PC-9 (cell line): Measurements from ENCODE around the gene TSC22D3. TPM values are rescaled to one million over a fixed set of nuclear protein-coding genes. Genes with fewer than 3 reads are reported as not detected.
"Not testable (repeated sequence)": the region's sequence is repeated elsewhere in the genome, so short reads cannot be mapped to it uniquely, and the experiment has no call there.

Source experiments
- BruUV-seq: library from RNA; stranded (reverse); fragments of 400-500 nt; replicated peaks from 2 replicates; lab custom pipeline; 2021; lab: Mats Ljungman, UMichigan
- CTCF ChIA-PET: fragments of 300-600 bp; sonication (Branson Sonifier 250); formaldehyde crosslinking; loops from one replicate; lab custom pipeline; 2022; ENCODE audit warnings: antibody characterized with exemption; lab: Charles Lee
- POLR2A ChIA-PET: fragments of 300-600 bp; sonication (Branson Sonifier 250); formaldehyde crosslinking; loops from one replicate; lab custom pipeline; 2022; ENCODE audit warnings: antibody characterized with exemption; ENCODE audit not compliant: unreplicated experiment; lab: Charles Lee
- DNase-seq, 2 experiments: peaks; one replicate each; pipeline versions ENCODE4 v3.0.0 to v3.0.0-alpha.2; 2015 to 2022; ENCODE audit warnings: mixed read lengths in 1 of 2
- H2AFZ ChIP-seq: fragments of 200-600 bp; sonication (generic); 2 replicates; pipeline ENCODE4 v1.8.1; 2017; ENCODE audit warnings: antibody characterized with exemption
- H3F3A ChIP-seq: fragments of 200-600 bp; sonication (generic); 2 replicates; pipeline ENCODE4 v1.8.1; 2017; ENCODE audit warnings: antibody characterized with exemption, mild to moderate bottlenecking, low read depth; ENCODE audit not compliant: insufficient read depth
- H3K27ac ChIP-seq: fragments of 200-600 bp; sonication (generic); 2 replicates; pipeline ENCODE4 v1.6.1; 2016; ENCODE audit warnings: mixed run types
- H3K27me3 ChIP-seq: fragments of 200-600 bp; sonication (generic); 2 replicates; pipeline ENCODE4 v1.6.1; 2016; ENCODE audit warnings: low read depth, mixed run types; ENCODE audit not compliant: insufficient read depth
- H3K36me3 ChIP-seq: fragments of 200-600 bp; sonication (generic); 2 replicates; pipeline ENCODE4 v1.6.1; 2016; ENCODE audit warnings: low read depth, mixed run types
- H3K4me1 ChIP-seq: fragments of 200-600 bp; sonication (generic); replicated peaks from 2 replicates; pipeline ENCODE4 v1.6.1; 2016; ENCODE audit warnings: mixed run types; ENCODE audit not compliant: insufficient read depth
- H3K4me2 ChIP-seq: fragments of 200-600 bp; sonication (generic); 2 replicates; pipeline ENCODE4 v1.6.1; 2017; ENCODE audit warnings: mixed run types
- H3K4me3 ChIP-seq: fragments of 200-600 bp; sonication (generic); 2 replicates; pipeline ENCODE4 v1.6.1; 2016; ENCODE audit warnings: mixed run types
- H3K79me2 ChIP-seq: fragments of 200-600 bp; sonication (generic); 2 replicates; pipeline ENCODE4 v1.6.1; 2017; ENCODE audit warnings: low read depth, mixed run types
- H3K9me2 ChIP-seq: fragments of 200-600 bp; sonication (generic); 2 replicates; pipeline ENCODE4 v1.8.1; 2017; ENCODE audit warnings: mild to moderate bottlenecking; ENCODE audit not compliant: insufficient read depth
- H3K9me3 ChIP-seq: fragments of 200-600 bp; sonication (generic); 2 replicates; pipeline ENCODE4 v1.8.1; 2016; ENCODE audit warnings: low read depth; ENCODE audit not compliant: insufficient read depth
- H4K20me1 ChIP-seq: fragments of 200-600 bp; sonication (generic); 2 replicates; pipeline ENCODE4 v1.8.1; 2017; ENCODE audit not compliant: insufficient read depth
- CTCF ChIP-seq: fragments of 200-600 bp; sonication (generic); conservative IDR thresholded peaks from 2 replicates; pipeline ENCODE4 v1.6.1; 2017; ENCODE audit warnings: mixed run types, antibody characterized with exemption, mild to moderate bottlenecking, moderate library complexity
- EZH2 ChIP-seq: fragments of 200-600 bp; sonication (generic); IDR thresholded peaks from 2 replicates; pipeline ENCODE4 v1.8.0; 2017; ENCODE audit warnings: antibody characterized with exemption, low read depth
- intact Hi-C: fragments of 100-400 bp; cut with micrococcal nuclease; formaldehyde crosslinking; loops from one replicate; pipeline ENCODE4 v1.10.0; 2022; ENCODE audit not compliant: unreplicated experiment
- total RNA-seq: library from RNA; stranded (reverse); gene quantifications from 2 replicates; pipeline ENCODE4 v1.2.3, GENCODE V29; 2021

The TSC22D3 gene
- total RNA-seq, 1 experiment from 2014 or later = 43.9 TPM

GRCh38 chrX:107687445-107687844 lies 88.1 kb downstream of the TSC22D3 start:
- DNase-seq = peak in 1 of 2 experiments; percentile 30
- Histone ChIP-seq H3K4me2 (peak overlapping the region; percentile 29; the same call in 1 of the 2 replicates), H3K36me3 (no peaks in the 10 kb centered on the region), H4K20me1 (no peaks in the 10 kb centered on the region), H3K9me3 (no peaks in the 10 kb centered on the region), H3K27me3 (no peaks in the 10 kb centered on the region), H3K9me2 (no peaks in the 10 kb centered on the region), H3K79me2 (no peaks in the 10 kb centered on the region), H2AFZ (no peak overlapping the region), H3F3A (peaks cover 9% of the 10 kb centered on the region; the same call in 1 of the 2 replicates), H3K4me3 (no peak overlapping the region), H3K27ac (no peak overlapping the region), H3K4me1 (peaks cover 47% of the 10 kb centered on the region)
- intact Hi-C loops = no loop called here
- TF ChIP-seq EZH2 (no peak), CTCF (no peak)
- no TSS peak for BruUV-seq
- POLR2A ChIA-PET = no interaction called here
- CTCF ChIA-PET = no interaction called here

GRCh38 chrX:107686792-107687191 lies 88.8 kb downstream of the TSC22D3 start:
- Histone ChIP-seq H3K27me3 (no peaks in the 10 kb centered on the region), H3K36me3 (no peaks in the 10 kb centered on the region), H2AFZ (no peak overlapping the region), H3K4me1 (peaks cover 47% of the 10 kb centered on the region), H3K4me3 (no peak overlapping the region), H3K79me2 (no peaks in the 10 kb centered on the region), H3F3A (peaks cover 9% of the 10 kb centered on the region; the same call in 1 of the 2 replicates), H4K20me1 (no peaks in the 10 kb centered on the region), H3K4me2 (peak overlapping the region; percentile 29; the same call in 1 of the 2 replicates), H3K27ac (0 out of 2 replicates have a peak overlapping the region, but pooled peaks have one; percentile 15), H3K9me3 (no peaks in the 10 kb centered on the region), H3K9me2 (no peaks in the 10 kb centered on the region)
- ChIA-PET POLR2A (no interaction called here), CTCF (interaction anchor here (1.4 kb wide), 1 partner anchor 14 kb away, joined by 5 read pairs; no protein-coding TSS in a partner anchor)
- intact Hi-C loops = no loop called here
- TF ChIP-seq EZH2 (no peak), CTCF (no peak)
- DNase-seq = peak in 1 of 2 experiments; percentile 41
- no TSS peak for BruUV-seq

GRCh38 chrX:107686026-107686425 lies 89.6 kb downstream of the TSC22D3 start:
- BruUV-seq = no TSS peak
- peak in 1 of 2 experiments; percentile 28 for DNase-seq
- H3K9me2 ChIP-seq = no peaks in the 10 kb centered on the region
- H3K27me3 ChIP-seq = no peaks in the 10 kb centered on the region
- no peak for TF ChIP-seq CTCF
- no peak for TF ChIP-seq EZH2
- ChIA-PET CTCF (interaction anchor here (1.4 kb wide), 1 partner anchor 13 kb away, joined by 5 read pairs; no protein-coding TSS in a partner anchor), POLR2A (no interaction called here)
- H3F3A ChIP-seq = peaks cover 9% of the 10 kb centered on the region; the same call in 1 of the 2 replicates
- H3K4me2 ChIP-seq = no peak overlapping the region
- H3K4me3 ChIP-seq = no peak overlapping the region
- no peak overlapping the region for H2AFZ ChIP-seq
- H3K36me3 ChIP-seq = no peaks in the 10 kb centered on the region
- H3K79me2 ChIP-seq = no peaks in the 10 kb centered on the region
- H4K20me1 ChIP-seq = no peaks in the 10 kb centered on the region
- intact Hi-C loops = no loop called here
- 0 out of 2 replicates have a peak overlapping the region, but pooled peaks have one; percentile 15 for H3K27ac ChIP-seq
- no peaks in the 10 kb centered on the region for H3K9me3 ChIP-seq
- peaks cover 47% of the 10 kb centered on the region for H3K4me1 ChIP-seq

- H3F3A ChIP-seq, DNase-seq, H3K9me2 ChIP-seq, H3K27me3 ChIP-seq, H3K79me2 ChIP-seq, H3K4me3 ChIP-seq, H4K20me1 ChIP-seq, H3K9me3 ChIP-seq, H3K36me3 ChIP-seq, intact Hi-C loops, H2AFZ ChIP-seq: not testable (repeated sequence)
- 0 out of 2 replicates have a peak overlapping the region, but pooled peaks have one; percentile 32 for H3K4me2 ChIP-seq
- ChIA-PET CTCF (interaction anchor here (0.6 to 1.4 kb wide), 6 partner anchors 9 to 32 kb away, joined by 3 to 7 read pairs (median 6); no protein-coding TSS in a partner anchor), POLR2A (interaction anchor here (0.6 kb wide), 1 partner anchor 31 kb away, joined by 3 read pairs; no protein-coding TSS in a partner anchor)
- TSS peak; percentile 63 for BruUV-seq
- H3K4me1 ChIP-seq = peaks cover 47% of the 10 kb centered on the region
- H3K27ac ChIP-seq = peak overlapping the region; percentile 32; the same call in 1 of the 2 replicates
Measured at GRCh38 chrX:107685586-107685985, 90.0 kb downstream of the TSC22D3 start.
